Ascending aorta (tissue), 2 donors: ENCODE results near the gene GPC5. TPM values are rescaled to one million over a fixed set of nuclear protein-coding genes. Genes with fewer than 3 reads are reported as not detected.
"Not testable (repeated sequence)": the region's sequence is repeated elsewhere in the genome, so short reads cannot be mapped to it uniquely, and the experiment has no call there.

Experiments
- DNase-seq, 2 donors: peaks; one replicate each; pipeline ENCODE4 v3.0.0-alpha.2; 2019; ENCODE audit warnings: low spot score in 2 of 2
- H3K27ac ChIP-seq, 2 donors: fragments of 200-600 bp; sonication (generic); one replicate each; pipeline ENCODE4 v1.5.1; 2016 to 2017; ENCODE audit warnings: mild to moderate bottlenecking in 1 of 2
- H3K27me3 ChIP-seq: fragments of 200-600 bp; sonication (generic); one replicate; pipeline ENCODE4 v1.5.1; 2017
- H3K36me3 ChIP-seq, 2 donors: fragments of 200-600 bp; sonication (generic); one replicate each; pipeline ENCODE4 v1.5.1; 2016
- H3K4me1 ChIP-seq, 2 donors: fragments of 200-600 bp; sonication (generic); one replicate each; pipeline ENCODE4 v1.5.1; 2016 to 2017; ENCODE audit warnings: mild to moderate bottlenecking in 1 of 2
- H3K4me3 ChIP-seq, 2 donors: fragments of 200-600 bp; sonication (generic); one replicate each; pipeline ENCODE4 v1.5.1; 2016 to 2017; ENCODE audit warnings: mild to moderate bottlenecking in 1 of 2
- H3K9me3 ChIP-seq, 2 donors: fragments of 200-600 bp; sonication (generic); one replicate each; pipeline ENCODE4 v1.5.1; 2016
- intact Hi-C: fragments of 100-400 bp; cut with DNase I; formaldehyde crosslinking; loops from one replicate; pipeline ENCODE4 v1.15.1; 2023
- total RNA-seq: library from RNA; depleted of rRNA; stranded (reverse); fragments of >200 nt; gene quantifications from one replicate; pipeline ENCODE4 v1.1.0, GENCODE V29; 2016
- TF ChIP-seq, protein P1 (sequence below), 3 experiments: fragments of 200-600 bp in 2 of 3; fragments of 450-650 bp in 1 of 3; sonication (generic) in 2 of 3; IDR thresholded peaks; one replicate each; pipeline ENCODE4 v1.5.1; 2016 to 2019; ENCODE audit warnings: antibody characterized with exemption in 3 of 3, mild to moderate bottlenecking in 1 of 3, moderate library complexity in 1 of 3

Gene GPC5
- total RNA-seq = not detected

DNA sequence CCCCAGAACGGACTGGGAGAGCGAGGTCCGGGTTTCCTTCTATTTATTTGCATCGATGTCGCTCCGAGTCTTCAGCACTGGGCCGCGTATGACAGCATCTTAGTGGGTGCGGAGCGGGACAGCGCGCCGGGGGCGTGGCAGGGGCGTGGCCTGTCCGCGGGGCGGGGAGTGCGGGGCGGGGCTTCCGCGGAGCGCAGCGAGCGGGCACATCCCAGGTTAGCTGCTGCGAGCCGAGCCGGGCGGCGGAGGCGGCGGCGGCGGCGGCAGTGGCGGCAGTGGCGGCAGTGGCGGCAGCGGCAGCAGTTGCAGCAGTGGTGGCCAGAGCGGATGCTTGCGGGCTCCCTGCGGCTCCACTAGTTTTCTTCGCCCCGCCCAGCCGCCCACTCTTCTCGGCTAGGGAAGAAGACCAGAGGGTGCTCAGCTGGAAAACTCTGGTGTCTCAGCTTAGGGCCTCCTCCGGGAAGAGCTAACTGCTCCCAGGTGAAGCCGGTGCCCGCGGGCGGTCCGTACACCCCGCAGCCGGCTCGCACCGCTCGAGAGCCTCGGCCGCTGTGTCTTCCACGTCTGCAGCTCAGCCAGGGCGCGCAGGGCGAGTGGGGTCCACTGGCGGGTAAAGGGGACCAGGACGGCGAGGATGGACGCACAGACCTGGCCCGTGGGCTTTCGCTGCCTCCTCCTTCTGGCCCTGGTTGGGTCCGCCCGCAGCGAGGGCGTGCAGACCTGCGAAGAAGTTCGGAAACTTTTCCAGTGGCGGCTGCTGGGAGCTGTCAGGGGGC, at the start of gene GPC5:
GPC5 (plus strand) TSS at position 209 of the 776 bp plus-strand sequence.
- intact Hi-C loops = loop anchor here (2.0 kb wide), 1 partner anchor 52 kb away; the partner anchor contains the start of gene MIR17HG
- Histone ChIP-seq H3K27me3 (no peaks in the 10 kb centered on the region), H3K9me3 (no peaks in the 10 kb centered on the region), H3K27ac (no peak within 1 kb of the TSS), H3K36me3 (no peaks in the 10 kb centered on the region), H3K4me3 (peak within 1 kb of the TSS; percentile 59 to 73), H3K4me1 (peaks cover 6 to 9% of the 10 kb centered on the region in 2 donors)
- TF ChIP-seq, protein P1, sequence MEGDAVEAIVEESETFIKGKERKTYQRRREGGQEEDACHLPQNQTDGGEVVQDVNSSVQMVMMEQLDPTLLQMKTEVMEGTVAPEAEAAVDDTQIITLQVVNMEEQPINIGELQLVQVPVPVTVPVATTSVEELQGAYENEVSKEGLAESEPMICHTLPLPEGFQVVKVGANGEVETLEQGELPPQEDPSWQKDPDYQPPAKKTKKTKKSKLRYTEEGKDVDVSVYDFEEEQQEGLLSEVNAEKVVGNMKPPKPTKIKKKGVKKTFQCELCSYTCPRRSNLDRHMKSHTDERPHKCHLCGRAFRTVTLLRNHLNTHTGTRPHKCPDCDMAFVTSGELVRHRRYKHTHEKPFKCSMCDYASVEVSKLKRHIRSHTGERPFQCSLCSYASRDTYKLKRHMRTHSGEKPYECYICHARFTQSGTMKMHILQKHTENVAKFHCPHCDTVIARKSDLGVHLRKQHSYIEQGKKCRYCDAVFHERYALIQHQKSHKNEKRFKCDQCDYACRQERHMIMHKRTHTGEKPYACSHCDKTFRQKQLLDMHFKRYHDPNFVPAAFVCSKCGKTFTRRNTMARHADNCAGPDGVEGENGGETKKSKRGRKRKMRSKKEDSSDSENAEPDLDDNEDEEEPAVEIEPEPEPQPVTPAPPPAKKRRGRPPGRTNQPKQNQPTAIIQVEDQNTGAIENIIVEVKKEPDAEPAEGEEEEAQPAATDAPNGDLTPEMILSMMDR (IDR thresholded peaks at IDR 0.05) = no peak
- DNase-seq = peak; percentile 12 to 84

DNA sequence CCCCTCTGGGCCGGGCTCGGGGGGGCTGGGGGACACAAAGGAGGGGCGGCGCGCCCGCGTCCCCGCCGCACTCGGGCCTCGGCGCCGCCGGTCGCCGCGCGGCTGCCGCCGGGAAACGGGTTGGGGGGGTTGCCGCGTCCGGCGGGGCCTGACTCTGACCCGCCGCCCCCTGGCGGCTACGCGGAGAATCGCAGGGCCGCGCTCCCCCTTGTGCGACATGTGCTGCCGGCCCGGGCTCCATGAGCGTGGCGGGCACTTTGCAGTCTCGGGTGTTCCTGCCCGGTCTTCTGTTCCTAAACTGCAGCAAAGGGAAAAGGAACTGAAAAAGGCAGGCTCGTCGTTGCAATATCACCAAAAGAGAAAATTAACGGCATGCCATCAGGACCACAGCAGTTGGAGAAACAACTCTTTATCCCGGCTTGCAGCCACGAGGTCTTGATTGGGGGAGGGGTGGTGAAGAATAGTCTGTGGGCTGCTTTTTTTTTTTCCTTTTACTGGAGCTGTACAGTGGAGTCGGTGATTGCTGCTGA, 49.5 kb upstream of the GPC5 start:
- peak; percentile 41 to 97 for DNase-seq
- H3K9me3 ChIP-seq = no peaks in the 10 kb centered on the region
- no peaks in the 10 kb centered on the region for H3K27me3 ChIP-seq
- H3K27ac ChIP-seq = peak overlapping the region; percentile 65 to 92
- TF ChIP-seq, protein P1 (IDR thresholded peaks at IDR 0.05) = peak; percentile 89 to 98 (median 90)
- H3K4me1 ChIP-seq = peaks cover 7 to 20% of the 10 kb centered on the region in 2 donors
- H3K4me3 ChIP-seq = peak overlapping the region; percentile 85 to 86
- peaks cover 5% of the 10 kb centered on the region in 2 donors for H3K36me3 ChIP-seq
- intact Hi-C loops = loop anchor here (2.0 to 5.0 kb wide), 2 partner anchors 36 to 207 kb away; no protein-coding TSS in a partner anchor

DNA sequence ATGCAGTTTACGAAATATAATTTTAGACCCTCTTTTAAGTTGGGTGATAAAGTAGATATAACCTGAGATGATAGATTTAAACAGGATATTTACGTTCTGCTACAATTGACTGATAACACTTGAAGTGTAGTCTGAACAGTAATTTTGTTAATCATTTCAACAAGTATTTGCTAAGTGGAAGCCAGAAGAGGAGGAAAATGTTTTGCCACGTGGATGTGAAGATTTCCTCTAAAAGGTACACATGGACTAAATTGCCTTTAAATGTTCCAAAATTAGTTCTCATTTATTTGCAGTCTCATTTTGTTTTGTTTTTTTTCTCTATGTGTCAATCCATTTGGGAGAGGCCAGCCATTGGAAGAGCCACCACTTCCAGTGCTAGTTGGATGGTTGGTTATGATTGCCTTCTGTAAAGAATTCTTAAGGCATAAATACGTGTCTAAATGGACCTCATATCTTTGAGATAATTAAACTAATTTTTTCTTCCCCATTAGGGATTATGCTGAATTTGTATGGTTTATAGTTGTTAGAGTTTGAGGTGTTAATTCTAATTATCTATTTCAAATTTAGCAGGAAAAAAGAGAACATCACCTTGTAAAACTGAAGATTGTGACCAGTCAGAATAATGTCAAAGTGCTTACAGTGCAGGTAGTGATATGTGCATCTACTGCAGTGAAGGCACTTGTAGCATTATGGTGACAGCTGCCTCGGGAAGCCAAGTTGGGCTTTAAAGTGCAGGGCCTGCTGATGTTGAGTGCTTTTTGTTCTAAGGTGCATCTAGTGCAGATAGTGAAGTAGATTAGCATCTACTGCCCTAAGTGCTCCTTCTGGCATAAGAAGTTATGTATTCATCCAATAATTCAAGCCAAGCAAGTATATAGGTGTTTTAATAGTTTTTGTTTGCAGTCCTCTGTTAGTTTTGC, 48.2 kb upstream of the GPC5 start:
- Histone ChIP-seq H3K4me1 (peaks cover 7 to 21% of the 10 kb centered on the region in 2 donors), H3K27ac (no peak overlapping the region), H3K27me3 (no peaks in the 10 kb centered on the region), H3K36me3 (peaks cover 5 to 15% of the 10 kb centered on the region in 2 donors), H3K9me3 (no peaks in the 10 kb centered on the region), H3K4me3 (peak overlapping the region in 1 of 2 donors; percentile 85)
- intact Hi-C loops = loop anchor here (2.0 to 5.0 kb wide), 2 partner anchors 37 to 208 kb away; no protein-coding TSS in a partner anchor
- no peak for DNase-seq
- TF ChIP-seq, protein P1 (IDR thresholded peaks at IDR 0.05) = no peak

DNA sequence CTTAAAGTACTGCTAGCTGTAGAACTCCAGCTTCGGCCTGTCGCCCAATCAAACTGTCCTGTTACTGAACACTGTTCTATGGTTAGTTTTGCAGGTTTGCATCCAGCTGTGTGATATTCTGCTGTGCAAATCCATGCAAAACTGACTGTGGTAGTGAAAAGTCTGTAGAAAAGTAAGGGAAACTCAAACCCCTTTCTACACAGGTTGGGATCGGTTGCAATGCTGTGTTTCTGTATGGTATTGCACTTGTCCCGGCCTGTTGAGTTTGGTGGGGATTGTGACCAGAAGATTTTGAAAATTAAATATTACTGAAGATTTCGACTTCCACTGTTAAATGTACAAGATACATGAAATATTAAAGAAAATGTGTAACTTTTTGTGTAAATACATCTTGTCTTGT, 47.3 kb upstream of the GPC5 start:
- no peak for DNase-seq
- no peak overlapping the region for H3K27ac ChIP-seq
- intact Hi-C loops = no loop called here
- H3K27me3 ChIP-seq = no peaks in the 10 kb centered on the region
- peaks cover 7 to 21% of the 10 kb centered on the region in 2 donors for H3K4me1 ChIP-seq
- TF ChIP-seq, protein P1 (IDR thresholded peaks at IDR 0.05) = no peak
- peaks cover 5 to 19% of the 10 kb centered on the region in 2 donors for H3K36me3 ChIP-seq
- no peaks in the 10 kb centered on the region for H3K9me3 ChIP-seq
- no peak overlapping the region for H3K4me3 ChIP-seq

DNA sequence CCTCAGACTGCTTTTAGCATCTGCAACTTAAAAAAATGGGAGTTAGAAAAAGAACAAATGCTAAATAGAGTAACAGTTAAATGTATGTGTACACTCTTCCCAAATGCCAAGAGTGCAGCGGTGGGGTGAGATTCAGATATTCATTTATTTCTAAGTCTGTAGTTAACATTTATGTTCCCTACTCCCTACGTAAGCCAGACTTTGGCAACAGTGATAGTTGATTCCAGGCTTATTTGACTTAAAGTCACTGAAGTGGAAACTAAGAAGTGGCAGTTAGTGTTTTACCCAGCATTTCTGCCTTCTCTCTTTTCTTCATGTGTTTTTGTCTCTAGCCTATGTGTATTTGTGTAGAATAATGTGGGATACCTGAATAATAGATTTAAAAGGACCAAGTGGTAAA, 46.4 kb upstream of the GPC5 start:
- no peak for DNase-seq
- H3K27me3 ChIP-seq = no peaks in the 10 kb centered on the region
- H3K4me3 ChIP-seq = no peak overlapping the region
- peaks cover 3 to 21% of the 10 kb centered on the region in 2 donors for H3K4me1 ChIP-seq
- H3K36me3 ChIP-seq = peaks cover 5 to 19% of the 10 kb centered on the region in 2 donors
- no peak overlapping the region for H3K27ac ChIP-seq
- TF ChIP-seq, protein P1 (IDR thresholded peaks at IDR 0.05) = no peak
- no peaks in the 10 kb centered on the region for H3K9me3 ChIP-seq
- intact Hi-C loops = no loop called here

DNA sequence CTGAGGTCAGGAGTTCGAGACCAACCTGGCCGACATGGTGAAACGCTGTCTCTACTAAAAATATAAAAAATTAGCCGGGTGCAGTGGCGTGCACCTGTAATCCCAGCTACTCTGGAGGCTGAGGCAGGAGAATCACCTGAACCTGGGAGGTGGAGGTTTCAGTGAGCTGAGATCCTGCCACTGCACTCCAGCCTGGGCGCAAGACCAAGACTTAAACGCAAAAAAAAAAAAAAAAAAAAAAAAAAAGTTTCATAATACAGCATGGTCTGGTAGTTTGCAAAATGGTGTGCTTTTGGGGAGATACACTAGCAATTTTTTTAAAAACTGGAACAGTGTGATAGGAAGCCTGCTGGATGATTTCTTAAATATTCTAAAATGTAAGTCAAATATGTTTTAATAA, 45.5 kb upstream of the GPC5 start:
- H3K27ac ChIP-seq, intact Hi-C loops, H3K27me3 ChIP-seq, H3K4me3 ChIP-seq, DNase-seq, H3K9me3 ChIP-seq: not testable (repeated sequence)
- Histone ChIP-seq H3K36me3 (peaks cover 5 to 19% of the 10 kb centered on the region in 2 donors), H3K4me1 (peaks cover 3 to 21% of the 10 kb centered on the region in 2 donors)
